NCI-H524 (cell line): ENCODE results near the gene CD248.
"Not testable (repeated sequence)": the region's sequence is repeated elsewhere in the genome, so short reads cannot be mapped to it uniquely, and the experiment has no call there.

Experiments used
- DNase-seq, 2 experiments: peaks; one replicate each; lab custom pipeline; 2025; lab: John Stamatoyannopoulos, UW

CD248 gene

DNA sequence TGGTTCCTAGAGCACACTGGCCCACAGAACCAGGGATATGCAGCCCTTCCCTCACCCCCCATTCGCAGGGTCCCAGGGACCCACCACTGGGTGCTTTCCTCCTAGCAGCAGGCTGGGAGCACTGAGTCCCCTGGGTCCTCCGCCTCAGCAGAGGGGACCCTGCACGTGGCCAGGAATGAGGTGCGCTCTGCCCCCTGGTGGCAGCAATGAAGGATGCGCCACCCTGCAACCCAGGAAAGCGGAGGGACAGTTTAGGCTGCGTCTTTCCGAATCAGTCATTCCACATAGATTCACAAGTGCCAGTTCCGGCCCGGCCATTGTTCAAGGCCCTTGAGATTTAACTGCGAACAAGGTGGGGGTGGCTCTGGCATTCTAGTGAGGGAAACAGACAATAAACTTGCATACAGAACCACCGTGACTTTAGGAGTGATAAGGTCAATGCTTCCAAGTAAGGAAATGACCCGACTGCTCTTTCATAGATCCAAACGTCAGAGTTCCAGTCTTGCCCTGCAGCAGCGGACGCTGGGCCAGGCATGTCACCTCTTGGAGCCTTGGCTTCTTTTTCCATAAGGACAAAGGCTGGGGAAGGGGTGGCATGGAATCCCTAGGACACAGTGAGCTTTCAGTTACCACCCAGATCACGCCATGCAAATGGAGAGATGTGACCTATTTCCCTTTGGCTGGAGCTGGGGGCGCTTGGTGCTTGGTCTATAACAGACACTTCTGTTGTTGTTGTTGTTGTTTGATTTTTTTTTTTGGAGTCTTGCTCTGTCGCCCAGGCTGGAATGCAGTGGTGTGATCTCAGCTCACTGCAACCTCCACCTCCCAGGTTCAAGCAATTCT, 11.7 kb upstream of the CD248 start:
- DNase-seq, result peak; percentile 23 to 72

DNA sequence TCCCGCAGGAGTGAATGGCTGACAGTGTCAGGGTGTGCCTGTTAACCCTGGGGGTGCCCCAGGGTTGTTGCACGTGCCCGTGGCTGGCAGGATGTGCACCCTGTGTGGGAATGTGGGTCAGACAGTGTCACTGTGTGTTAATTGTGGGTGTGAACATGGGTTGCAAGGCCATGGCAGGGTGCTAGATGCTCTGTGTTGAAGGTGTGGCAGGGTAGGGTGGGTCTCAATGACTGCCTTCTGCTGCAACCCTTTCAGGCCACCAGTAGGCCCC, 11.1 kb upstream of the CD248 start:
- DNase-seq, result no peak

DNA sequence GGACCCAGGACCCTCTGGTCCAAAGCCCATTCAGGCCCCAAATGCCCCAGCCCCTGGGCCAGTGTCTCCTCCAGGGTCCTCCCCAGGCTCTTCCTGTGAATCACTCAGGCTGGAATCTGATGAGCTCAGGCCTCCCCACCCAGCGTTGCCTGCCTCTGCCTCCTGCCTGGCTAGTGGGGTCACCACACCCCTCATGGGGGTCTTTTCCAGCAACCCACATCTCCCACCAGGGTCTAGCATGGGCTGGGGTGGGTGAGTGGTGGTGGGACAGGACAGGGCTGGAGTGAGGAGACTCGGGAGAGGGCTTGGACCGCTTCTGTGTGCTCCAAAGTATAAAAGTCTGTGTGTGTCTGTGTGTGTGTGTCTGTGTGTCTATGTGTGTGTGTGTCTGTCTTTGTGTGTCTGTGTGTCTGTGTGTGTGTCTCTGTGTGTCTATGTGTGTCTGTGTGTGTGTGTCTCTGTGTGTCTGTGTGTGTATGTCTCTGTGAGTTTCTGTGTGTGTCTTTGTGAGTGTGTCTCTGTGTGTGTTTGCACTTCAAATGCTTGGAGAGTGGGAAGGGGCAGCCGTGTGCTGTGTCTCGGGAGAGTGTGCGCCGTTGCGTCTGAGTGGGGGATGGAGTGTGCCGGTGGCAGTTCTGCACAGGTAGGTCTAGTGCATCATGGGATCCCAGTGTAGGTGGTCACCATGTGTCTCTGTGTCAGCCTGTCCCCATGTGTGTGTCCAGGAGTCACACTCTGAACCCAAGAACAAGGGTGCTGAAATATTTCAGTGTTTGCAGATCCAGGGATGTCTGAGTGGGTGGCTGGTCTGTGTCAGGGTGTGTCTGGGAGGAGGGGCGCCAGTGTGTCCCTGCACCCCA, 10.6 kb upstream of the CD248 start:
- DNase-seq, result no peak

DNA sequence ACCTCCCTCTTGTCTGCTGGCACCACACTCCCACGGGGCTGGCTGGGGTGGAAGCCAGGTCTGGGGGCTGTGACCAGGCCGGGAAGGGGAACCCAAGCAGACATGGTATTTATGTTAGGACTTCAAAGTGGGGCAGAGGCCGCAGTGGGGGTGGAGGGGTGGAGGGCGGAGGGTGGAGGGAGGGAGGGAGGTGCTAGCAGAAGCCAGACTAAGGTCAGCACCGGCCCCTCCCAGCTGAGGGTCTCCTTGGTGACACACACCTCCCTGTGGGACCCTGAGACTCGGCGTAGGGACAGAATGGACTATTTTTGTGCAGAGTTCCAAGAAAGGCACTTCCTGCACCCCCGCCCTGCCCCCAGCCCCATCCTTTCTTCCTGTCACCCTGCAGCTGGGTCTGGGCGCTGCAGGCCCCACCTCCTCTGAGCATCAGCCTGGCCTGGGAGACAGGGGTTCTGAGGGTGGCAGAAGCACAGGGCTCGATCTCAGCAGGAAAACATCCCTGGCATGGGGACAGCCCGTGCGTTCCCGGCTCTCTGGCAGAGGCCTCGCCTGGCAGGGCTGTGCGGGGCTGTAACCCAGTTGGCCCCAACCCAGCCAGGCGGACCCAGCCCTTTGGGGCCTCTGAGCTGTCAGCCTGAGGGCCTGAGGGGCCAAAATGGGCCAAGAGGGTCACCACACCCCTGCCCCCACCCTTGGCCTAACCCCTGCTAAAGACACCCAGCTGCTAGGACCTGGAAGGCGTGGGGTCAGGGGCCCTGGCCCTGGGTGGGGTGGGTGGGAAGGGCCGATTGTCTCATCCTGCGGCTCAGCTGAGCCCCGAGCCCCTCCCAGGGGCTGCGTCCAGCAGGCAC, 9.6 kb upstream of the CD248 start:
- no peak for DNase-seq

DNA sequence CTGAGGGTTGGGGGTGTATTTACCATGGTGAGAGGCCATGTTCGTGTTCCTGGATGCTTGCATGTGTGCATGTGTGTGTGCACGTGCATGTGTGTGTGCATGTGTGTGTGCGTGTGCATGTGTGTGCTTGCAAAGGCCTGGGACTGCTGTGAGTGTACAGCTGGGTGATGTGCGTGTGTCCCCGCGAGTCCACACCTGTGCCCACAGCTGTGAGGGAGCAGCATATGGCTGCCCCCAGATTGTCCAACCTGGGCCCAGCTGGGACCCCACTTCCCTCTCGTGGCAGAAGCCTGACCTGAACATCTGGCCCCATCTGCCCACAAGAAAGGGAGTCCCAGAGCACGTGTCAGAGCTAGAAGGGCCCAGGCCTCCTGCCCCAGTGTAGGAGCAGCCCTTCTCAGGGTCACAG, 8.4 kb upstream of the CD248 start:
- peak; percentile 75 to 90 for DNase-seq

DNA sequence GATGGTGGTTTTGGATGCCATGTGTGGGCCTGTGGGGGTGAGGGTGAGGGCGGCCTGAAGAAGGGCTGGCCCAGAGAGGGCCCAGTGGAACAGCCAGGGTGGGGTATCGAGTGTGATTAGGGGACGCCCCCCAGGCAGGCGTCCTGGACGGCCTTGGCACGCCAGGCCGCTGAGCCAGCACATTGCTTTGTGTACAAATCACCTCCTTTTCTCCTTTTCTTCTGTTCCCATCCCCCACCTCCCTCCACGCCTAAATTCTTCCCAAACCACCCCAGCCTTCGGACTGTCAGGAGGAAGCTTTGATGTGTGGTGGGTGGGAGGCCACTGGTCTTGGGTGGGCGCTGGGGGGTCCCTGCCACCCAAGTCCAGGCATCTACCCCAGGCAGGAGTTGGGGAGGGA, 7.8 kb upstream of the CD248 start:
- no peak for DNase-seq

DNA sequence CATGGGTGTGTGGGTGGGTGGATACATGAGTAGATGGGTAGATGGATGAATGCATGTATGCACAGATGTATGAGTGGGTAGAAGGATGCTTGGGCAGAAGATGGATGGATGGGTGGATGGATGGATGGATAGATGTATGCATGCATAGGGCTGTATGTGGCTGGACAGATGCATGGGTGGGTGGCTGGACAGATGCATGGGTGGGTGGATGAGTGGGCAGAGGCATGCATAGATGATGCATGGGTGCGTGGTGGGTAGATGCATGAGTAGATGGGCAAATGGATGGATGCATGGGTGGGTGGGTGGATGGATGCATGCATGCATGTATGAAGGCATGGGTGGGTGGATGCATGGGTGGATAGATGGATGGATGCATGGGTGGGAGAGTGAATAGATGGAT, 6.8 kb upstream of the CD248 start:
- no peak for DNase-seq

DNA sequence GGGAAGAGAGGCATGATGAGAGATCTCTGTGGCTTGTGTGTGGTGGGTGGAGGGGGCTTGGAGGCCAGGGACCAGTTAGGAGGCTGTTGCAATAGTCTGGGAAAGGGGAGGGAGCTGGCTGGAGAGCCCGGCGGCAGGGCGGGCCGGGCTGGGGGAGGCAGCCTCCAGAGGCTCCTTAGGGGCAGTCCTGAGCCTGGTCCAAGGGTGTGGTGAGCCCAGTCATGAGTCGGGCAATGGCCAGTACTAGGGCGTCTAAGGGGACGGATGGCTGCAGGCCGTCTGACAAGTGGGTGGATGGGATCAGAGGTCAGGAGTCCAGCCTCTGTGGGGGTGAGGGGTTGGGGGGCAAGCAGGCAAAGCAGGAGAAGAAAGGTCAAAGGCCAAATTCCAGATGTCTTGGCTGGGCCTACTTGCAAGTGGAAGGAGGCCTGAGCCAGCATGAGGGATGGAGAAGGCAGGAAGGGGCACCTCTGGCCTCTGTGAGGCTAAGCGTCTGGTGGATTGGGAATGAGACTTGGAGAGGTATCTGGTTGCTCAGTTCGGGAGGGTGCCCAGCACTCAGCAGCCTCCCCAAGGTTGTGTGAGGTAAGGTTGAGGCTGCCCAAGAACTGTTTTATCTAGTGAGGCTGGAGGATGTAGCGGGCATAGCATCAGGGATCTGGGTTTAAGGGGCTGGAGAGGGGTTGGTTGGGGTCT, 6.0 kb upstream of the CD248 start:
- no peak for DNase-seq

DNA sequence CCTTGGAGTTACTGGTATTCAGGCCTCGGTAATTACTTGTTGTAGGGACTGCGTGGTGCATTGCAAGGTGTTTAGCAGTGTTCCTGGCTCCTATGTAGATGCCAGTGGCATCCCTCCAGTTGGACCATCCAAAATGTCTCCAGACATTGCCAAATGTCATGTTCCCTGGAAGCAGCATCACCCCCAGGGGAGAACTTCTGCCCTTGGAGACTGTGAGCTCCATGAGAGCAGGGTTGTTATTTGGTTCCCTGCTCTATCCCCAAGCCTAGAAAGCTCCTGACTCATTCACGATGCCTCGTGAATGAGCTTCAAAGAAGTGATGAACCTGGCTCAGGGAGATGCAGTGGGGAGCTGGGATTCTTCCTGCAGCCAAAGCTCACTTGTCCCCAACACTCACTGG, 4.8 kb upstream of the CD248 start:
- DNase-seq, result no peak

DNA sequence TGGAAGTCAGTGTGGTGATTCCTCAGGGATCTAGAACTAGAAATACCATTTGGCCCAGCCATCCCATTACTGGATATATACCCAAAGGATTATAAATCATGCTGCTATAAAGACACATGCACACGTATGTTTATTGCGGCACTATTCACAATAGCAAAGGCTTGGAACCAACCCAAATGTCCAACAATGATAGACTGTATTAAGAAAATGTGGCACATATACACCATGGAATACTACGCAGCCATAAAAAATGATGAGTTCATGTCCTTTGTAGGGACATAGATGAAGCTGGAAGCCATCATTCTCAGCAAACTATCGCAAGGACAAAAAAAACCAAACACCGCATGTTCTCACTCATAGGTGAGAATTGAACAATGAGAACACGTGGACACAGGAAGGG, 3.9 kb upstream of the CD248 start:
- DNase-seq, result not testable (repeated sequence)

DNA sequence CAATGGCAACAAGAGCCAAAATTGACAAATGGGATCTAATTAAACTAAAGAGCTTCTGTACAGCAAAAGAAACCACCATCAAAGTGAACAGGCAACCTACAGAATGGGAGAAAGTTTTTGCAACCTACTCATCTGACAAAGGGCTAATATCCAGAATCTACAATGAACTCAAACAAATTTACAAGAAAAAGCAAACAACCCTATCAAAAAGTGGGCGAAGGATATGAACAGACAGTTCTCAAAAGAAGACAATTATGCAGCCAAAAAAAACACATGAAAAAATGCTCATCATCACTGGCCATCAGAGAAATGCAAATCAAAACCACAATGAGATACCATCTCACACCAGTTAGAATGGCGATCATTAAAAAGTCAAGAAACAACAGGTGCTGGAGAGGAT, 3.4 kb upstream of the CD248 start:
- DNase-seq, result not testable (repeated sequence)

DNA sequence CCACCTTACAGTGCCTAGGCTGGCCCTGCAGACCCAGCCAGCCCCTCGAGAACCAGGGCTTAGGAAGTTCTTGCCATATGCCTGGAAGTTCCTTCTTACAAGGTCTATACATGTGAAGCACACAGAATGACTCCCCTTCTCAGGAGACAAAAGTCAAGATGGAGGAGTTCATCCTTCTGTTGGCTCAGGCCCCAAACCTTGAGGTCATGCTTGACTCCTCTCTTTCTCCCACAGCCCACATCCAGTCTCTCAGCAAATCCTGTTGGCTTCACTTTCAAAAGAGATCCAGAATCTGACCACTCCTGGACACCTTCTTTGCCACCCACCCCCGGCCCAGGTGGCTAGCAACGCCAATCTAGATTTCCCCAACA, 1.7 kb upstream of the CD248 start:
- DNase-seq, result no peak

DNA sequence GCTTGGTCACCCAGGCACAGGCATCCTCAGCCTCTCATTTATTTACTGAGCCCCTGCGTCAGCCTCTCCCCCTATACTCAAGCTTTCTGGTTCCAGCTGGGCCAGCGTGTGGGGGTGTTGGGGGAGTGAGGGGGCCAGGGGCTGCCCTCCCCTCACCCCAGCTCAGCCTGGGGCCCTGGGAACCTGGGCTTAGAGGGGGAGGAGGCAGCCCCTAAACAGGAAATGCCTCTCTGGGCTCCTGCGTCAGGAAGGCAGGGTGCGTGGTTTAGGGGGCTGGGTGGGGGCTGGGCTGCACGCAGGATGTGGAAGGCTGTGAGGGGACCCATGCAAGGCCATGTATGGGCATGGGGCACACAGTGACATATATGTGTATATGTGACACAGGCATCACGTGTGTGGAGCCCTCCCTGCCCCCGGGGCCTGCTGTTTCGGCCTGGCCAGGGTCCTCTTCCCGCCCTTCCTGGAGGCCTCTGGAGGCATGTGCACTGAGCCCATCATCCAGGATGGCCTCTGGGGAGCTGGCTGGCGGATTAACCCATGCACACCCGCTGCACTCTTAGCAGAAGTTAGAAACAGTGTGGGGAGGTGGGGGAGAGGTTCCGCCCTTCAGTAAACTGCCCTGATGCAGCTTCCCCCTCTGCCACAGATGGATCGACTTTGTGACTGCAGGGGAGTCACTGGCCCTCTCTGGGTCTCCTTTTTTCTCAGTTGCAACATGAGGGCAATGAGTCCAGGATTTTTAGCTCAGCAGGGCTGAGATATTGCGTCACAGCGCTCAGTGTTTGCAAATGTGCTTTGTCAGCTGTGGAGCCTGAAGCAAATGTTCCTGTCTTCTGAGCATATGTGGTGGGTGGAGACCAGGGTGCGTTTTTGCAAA, 1.1 kb upstream of the CD248 start:
- peak in 1 of 2 experiments; percentile 32 for DNase-seq

DNA sequence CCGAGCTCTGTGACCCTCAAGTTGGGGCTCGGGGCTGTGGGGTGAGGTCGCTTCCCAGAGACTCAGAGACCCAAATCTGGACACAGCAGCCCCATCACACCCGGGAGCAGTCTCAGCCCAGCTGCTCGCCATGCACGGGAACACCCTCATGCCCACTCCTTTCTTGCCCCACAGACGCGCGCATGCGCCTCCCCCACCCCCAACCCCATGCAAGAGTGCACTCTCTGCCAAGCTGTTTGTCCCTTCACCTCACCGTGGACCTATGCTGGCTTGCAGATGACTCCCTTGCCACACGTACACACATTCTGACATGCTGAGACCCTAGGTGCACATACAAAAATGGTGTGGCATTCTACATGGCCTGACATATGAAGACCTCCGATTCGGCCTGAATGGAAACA, 478 bp upstream of the CD248 start:
- no peak for DNase-seq

DNA sequence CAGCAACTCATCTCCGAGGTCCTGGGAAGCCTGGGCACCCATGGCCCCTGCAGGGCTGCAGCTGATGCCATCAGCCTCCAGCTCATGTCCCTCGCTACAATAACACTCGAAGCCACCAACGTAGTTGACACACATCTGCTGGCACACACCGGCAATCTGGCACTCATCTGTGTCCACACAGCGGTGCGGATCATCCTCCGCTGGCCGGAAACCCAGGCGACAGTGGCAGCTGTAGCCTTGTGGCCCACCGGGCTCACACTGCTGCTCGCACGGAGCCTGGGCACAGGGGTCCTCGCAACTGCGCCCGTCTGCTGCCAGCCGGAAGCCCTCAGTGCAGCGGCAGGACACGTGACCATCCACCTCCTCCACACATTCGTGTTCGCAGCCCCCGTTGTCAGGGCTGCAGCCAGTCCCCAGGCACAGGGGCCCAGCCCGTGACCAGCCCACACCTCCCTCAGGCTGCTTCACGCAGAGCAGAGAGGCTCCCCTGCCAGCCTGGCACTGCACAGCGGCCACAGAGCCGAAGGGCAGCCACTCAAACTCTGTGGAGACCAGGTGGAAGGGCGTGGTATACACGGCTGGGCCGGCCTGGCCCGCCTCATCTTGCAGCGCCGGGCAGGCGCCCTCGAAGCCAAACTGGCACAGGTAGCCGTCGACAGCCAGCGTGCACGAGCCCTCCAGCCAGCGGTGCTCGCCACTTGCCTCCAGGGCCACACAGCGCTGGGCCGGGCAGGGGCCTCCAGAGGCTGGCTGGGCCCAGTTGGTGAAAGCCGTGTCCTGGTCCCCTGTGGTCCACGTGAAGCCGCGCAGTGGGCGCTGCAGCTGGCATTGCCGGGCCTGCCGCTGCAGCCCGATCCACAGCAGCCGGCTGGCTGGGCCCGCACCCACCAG, 678 bp downstream of the CD248 start:
- DNase-seq, result peak; percentile 33 to 73

DNA sequence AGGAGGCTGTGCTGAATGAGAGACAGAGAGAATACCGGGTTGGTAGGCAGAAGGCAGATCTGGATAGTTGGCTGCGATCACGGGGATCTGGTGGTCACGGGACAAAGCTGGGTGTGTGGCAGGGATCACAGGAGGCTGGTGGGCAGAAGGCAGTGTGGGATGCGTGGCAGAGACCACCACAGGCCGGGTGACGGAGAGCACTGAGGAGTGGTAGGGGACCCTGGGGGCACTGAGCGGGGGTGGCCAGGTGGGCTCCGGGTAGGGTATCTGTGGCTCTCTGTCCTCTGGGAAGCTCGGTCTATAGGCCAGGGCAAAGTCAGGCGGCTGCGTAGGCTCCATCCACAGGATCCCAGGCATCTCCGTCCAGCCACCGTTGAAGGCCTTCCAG, 1.4 kb downstream of the CD248 start:
- no peak for DNase-seq

DNA sequence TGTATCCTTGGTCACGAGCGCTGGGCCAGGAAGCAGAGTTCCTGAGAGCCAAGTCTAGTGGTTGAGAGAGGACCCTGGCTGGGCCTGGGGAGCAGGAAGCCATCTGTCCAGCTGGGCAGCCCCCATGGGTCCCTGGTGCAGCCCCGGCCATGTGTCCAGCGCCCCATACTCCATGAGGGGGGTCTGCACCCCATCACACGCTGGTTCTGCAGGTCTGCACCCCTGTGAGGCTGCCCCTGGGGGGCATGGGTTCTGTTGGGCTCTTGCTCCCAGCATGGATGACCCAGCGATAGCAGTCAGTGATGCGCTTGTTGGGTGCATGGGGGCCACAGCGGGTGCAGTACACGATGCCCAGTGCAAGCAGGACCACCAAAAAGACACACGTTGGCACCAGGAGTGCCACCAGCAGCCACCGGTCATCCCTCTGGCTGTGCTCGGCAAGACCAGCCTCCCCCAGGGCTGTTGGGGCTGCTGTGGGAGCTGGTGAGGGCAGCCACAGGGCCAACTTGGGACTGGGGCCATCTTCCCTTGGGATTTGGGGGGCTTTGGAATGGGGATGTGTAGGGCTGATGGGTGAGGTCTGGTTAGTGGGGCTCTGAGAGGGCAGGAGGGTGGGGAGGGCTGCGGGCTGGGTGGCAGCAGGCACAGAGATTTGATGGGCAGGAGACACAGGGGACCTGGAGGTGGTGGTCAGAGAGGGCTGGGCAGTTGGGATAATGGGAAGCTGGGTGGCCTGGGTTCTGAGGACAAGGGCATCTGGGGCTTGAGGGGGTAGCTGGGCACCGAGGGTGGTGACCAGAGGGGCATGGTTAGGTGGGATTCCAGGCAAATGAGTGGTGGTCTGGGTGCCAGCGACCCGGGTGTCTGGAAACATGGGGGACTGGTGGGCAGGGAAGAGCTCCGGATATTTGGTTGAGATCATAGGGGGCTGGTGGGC, 2.0 kb downstream of the CD248 start:
- DNase-seq, result no peak

DNA sequence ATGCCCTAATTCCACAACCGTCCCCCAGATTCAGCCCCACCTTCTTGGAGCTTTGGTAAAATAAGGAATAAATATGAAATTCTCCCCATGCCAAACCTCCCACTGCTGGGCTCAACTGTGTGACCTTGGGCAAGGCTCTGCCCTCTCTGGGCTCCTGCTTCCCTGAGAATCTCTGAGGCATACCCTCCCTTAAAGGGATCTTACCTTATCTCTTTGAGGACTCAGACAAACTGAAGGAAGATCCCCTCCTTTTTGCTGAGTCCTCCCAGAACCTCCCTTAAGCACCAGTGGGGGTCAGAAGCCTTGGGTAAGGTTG, 2.7 kb downstream of the CD248 start:
- no peak for DNase-seq
